Vagina (tissue), 2 donors: ENCODE data around the gene DENND1A. TPM values are rescaled to one million over a fixed set of nuclear protein-coding genes. Genes with fewer than 3 reads are reported as not detected.

ENCODE experiments used
- DNase-seq, 2 donors: peaks; one replicate each; pipeline ENCODE4 v3.0.0-alpha.2; 2017; ENCODE audit errors: extremely low spot score in 2 of 2
- H3K27ac ChIP-seq: fragments of 200-600 bp; sonication (generic); one replicate; pipeline ENCODE4 v1.5.1; 2019
- H3K27me3 ChIP-seq: fragments of 200-600 bp; sonication (generic); one replicate; pipeline ENCODE4 v1.5.1; 2019
- H3K36me3 ChIP-seq, 2 donors: fragments of 200-600 bp; sonication (generic); one replicate each; pipeline ENCODE4 v1.5.1; 2017 to 2019
- H3K4me1 ChIP-seq: fragments of 200-600 bp; sonication (generic); one replicate; pipeline ENCODE4 v1.5.1; 2019
- H3K4me3 ChIP-seq, 2 donors: fragments of 200-600 bp; sonication (generic); 1 replicate in 1 of 2; 2 replicates in 1 of 2; pipeline ENCODE4 v1.5.1; 2016 to 2019
- H3K9me3 ChIP-seq: fragments of 200-600 bp; sonication (generic); one replicate; pipeline ENCODE4 v1.5.1; 2019
- CTCF ChIP-seq, 3 experiments: fragments of 450-650 bp in 2 of 3; fragments of 200-600 bp in 1 of 3; sonication (generic) in 1 of 3; IDR thresholded peaks; one replicate each; pipeline ENCODE4 v1.5.1; 2017 to 2019; ENCODE audit warnings: antibody characterized with exemption in 3 of 3, mild to moderate bottlenecking in 2 of 3, moderate library complexity in 2 of 3
- POLR2A ChIP-seq, 2 donors: fragments of 450-650 bp; IDR thresholded peaks; one replicate each; pipeline ENCODE4 v1.6.1; 2017; ENCODE audit warnings: antibody characterized with exemption in 2 of 2, mild to moderate bottlenecking in 2 of 2, moderate library complexity in 2 of 2
- POLR2AphosphoS5 ChIP-seq, 2 donors: sonication (generic); formaldehyde crosslinking; IDR thresholded peaks; one replicate each; pipeline ENCODE4 v1.9.0; 2017; ENCODE audit warnings: antibody characterized with exemption in 2 of 2, mild to moderate bottlenecking in 2 of 2, low read depth in 1 of 2; ENCODE audit not compliant: insufficient read depth in 1 of 2
- intact Hi-C: fragments of 100-400 bp; cut with DNase I; formaldehyde crosslinking; loops from one replicate; pipeline ENCODE4 v1.15.1; 2023
- total RNA-seq: library from RNA; depleted of rRNA; stranded (reverse); fragments of >200 nt; gene quantifications from one replicate; pipeline ENCODE4 v1.2.3, GENCODE V29; 2016

Gene DENND1A
- total RNA-seq, 1 donor from 2014 or later: 20.4 TPM

- TF ChIP-seq POLR2A (IDR thresholded peaks at IDR 0.05) (no peak), POLR2AphosphoS5 (IDR thresholded peaks at IDR 0.05; ENCODE audit: insufficient read depth in 1 of 2, low read depth in 1 of 2) (no peak), CTCF (IDR thresholded peaks at IDR 0.05) (no peak)
- Histone ChIP-seq H3K4me1 (no peaks in the 10 kb centered on the region), H3K9me3 (no peaks in the 10 kb centered on the region), H3K36me3 (no peaks in the 10 kb centered on the region), H3K27ac (no peak overlapping the region), H3K4me3 (no peak overlapping the region), H3K27me3 (no peaks in the 10 kb centered on the region)
- DNase-seq: no peak
- intact Hi-C loops: no loop called here
Observed at GRCh38 chr9:123584202-123585176, 345.4 kb downstream of the DENND1A start.

GRCh38 chr9:123583646-123584045 is 346.3 kb downstream of the DENND1A start:
- no peaks in the 10 kb centered on the region for H3K4me1 ChIP-seq
- no peak overlapping the region for H3K27ac ChIP-seq
- H3K27me3 ChIP-seq: no peaks in the 10 kb centered on the region
- DNase-seq: no peak
- intact Hi-C loops: no loop called here
- TF ChIP-seq CTCF (IDR thresholded peaks at IDR 0.05) (no peak), POLR2A (IDR thresholded peaks at IDR 0.05) (no peak), POLR2AphosphoS5 (IDR thresholded peaks at IDR 0.05; ENCODE audit: insufficient read depth in 1 of 2, low read depth in 1 of 2) (no peak)
- no peaks in the 10 kb centered on the region for H3K36me3 ChIP-seq
- H3K4me3 ChIP-seq: no peak overlapping the region
- H3K9me3 ChIP-seq: no peaks in the 10 kb centered on the region

- no peak for TF ChIP-seq POLR2A (IDR thresholded peaks at IDR 0.05)
- no peak for TF ChIP-seq CTCF (IDR thresholded peaks at IDR 0.05)
- TF ChIP-seq POLR2AphosphoS5 (IDR thresholded peaks at IDR 0.05; ENCODE audit: insufficient read depth in 1 of 2, low read depth in 1 of 2): no peak
- no peak overlapping the region for H3K4me3 ChIP-seq
- no peak for DNase-seq
- H3K36me3 ChIP-seq: no peaks in the 10 kb centered on the region
- no peak overlapping the region for H3K27ac ChIP-seq
- no peaks in the 10 kb centered on the region for H3K4me1 ChIP-seq
- H3K27me3 ChIP-seq: no peaks in the 10 kb centered on the region
- no peaks in the 10 kb centered on the region for H3K9me3 ChIP-seq
- intact Hi-C loops: no loop called here
Observed at GRCh38 chr9:123571240-123571639, 358.7 kb downstream of the DENND1A start.

GRCh38 chr9:123568691-123569688 is 360.9 kb downstream of the DENND1A start:
- TF ChIP-seq CTCF (IDR thresholded peaks at IDR 0.05): no peak
- TF ChIP-seq POLR2A (IDR thresholded peaks at IDR 0.05): no peak
- TF ChIP-seq POLR2AphosphoS5 (IDR thresholded peaks at IDR 0.05; ENCODE audit: insufficient read depth in 1 of 2, low read depth in 1 of 2): no peak
- no peaks in the 10 kb centered on the region for H3K9me3 ChIP-seq
- intact Hi-C loops: no loop called here
- no peak overlapping the region for H3K4me3 ChIP-seq
- no peaks in the 10 kb centered on the region for H3K4me1 ChIP-seq
- H3K27ac ChIP-seq: no peak overlapping the region
- H3K27me3 ChIP-seq: no peaks in the 10 kb centered on the region
- no peak for DNase-seq
- H3K36me3 ChIP-seq: no peaks in the 10 kb centered on the region
